Anterior cingulate cortex (tissue), 58 donors: Measurements from ENCODE around the gene RPS6KA2.
"Not testable (repeated sequence)": the region's sequence is repeated elsewhere in the genome, so short reads cannot be mapped to it uniquely, and the experiment has no call there.

ENCODE experiments used
- DNase-seq, 58 donors: peaks; one replicate each; lab custom pipeline; 2025; lab: John Stamatoyannopoulos, UW

RPS6KA2 gene

GRCh38 chr6:166596776-166597507 lies 30.1 kb downstream of the RPS6KA2 start:
- DNase-seq: peak in 4 of 58 donors; percentile 15 to 43 (median 24)

GRCh38 chr6:166595949-166596348 lies 31.1 kb downstream of the RPS6KA2 start:
- DNase-seq: no peak

GRCh38 chr6:166595061-166595780 lies 31.8 kb downstream of the RPS6KA2 start:
- no peak for DNase-seq

GRCh38 chr6:166592821-166593220 lies 34.2 kb downstream of the RPS6KA2 start:
- DNase-seq: no peak

- no peak for DNase-seq
These were observed 35.0 kb downstream of the RPS6KA2 start for GRCh38 chr6:166591961-166592520.

GRCh38 chr6:166591026-166591425 lies 36.0 kb downstream of the RPS6KA2 start:
- no peak for DNase-seq

- DNase-seq: no peak
These were observed 37.1 kb downstream of the RPS6KA2 start for GRCh38 chr6:166589786-166590574.

- no peak for DNase-seq
These were observed 37.7 kb downstream of the RPS6KA2 start for GRCh38 chr6:166589337-166589731.

- peak in 1 of 58 donors; percentile 27 for DNase-seq
These were observed 38.2 kb downstream of the RPS6KA2 start for GRCh38 chr6:166588691-166589336.

GRCh38 chr6:166587631-166588413 lies 39.2 kb downstream of the RPS6KA2 start:
- no peak for DNase-seq

GRCh38 chr6:166586424-166587156 lies 40.5 kb downstream of the RPS6KA2 start, which contains the start of gene RAMACL:
Gene RAMACL (minus strand): TSS chr6:166586678. CDS start chr6:166586477, 201 bp downstream.
- DNase-seq: peak in 1 of 58 donors; percentile 50

GRCh38 chr6:166584853-166585429 lies 42.1 kb downstream of the RPS6KA2 start:
- peak in 3 of 58 donors; percentile 20 to 32 (median 23) for DNase-seq

- DNase-seq: no peak
These were observed 42.9 kb downstream of the RPS6KA2 start for GRCh38 chr6:166584155-166584554.

GRCh38 chr6:166583230-166583965 lies 43.7 kb downstream of the RPS6KA2 start:
- DNase-seq: no peak

- no peak for DNase-seq
These were observed 44.8 kb downstream of the RPS6KA2 start for GRCh38 chr6:166582258-166582657.

- not testable (repeated sequence) for DNase-seq
These were observed 45.2 kb downstream of the RPS6KA2 start for GRCh38 chr6:166581801-166582200.

- DNase-seq: no peak
These were observed 46.0 kb downstream of the RPS6KA2 start for GRCh38 chr6:166581091-166581511.
